ENCODE results near the gene COX6A1.

- TF ChIP-seq CTCF (IDR thresholded peaks at IDR 0.05), result no peak
- TF ChIP-seq POLR2A (IDR thresholded peaks at IDR 0.05), result no peak
Measured at GRCh38 chr12:120397824-120398540, 39.9 kb upstream of the COX6A1 start.

Measured in uterus (tissue), 2 donors.